IPS-20b (cell line): ENCODE measurements around the gene RPTOR.

Experiments used
- H3K27ac ChIP-seq: one replicate; pipeline ENCODE4 v1.5.1; 2013; ENCODE audit warnings: low read length
- H3K27me3 ChIP-seq: 2 replicates; pipeline ENCODE4 v1.6.1; 2013; ENCODE audit warnings: mild to moderate bottlenecking, low read length, inconsistent platforms; ENCODE audit not compliant: insufficient read depth
- H3K36me3 ChIP-seq: 2 replicates; pipeline ENCODE4 v1.6.1; 2013; ENCODE audit warnings: low read depth, mild to moderate bottlenecking, inconsistent platforms, low read length, moderate library complexity; ENCODE audit not compliant: insufficient read depth
- H3K4me1 ChIP-seq: 2 replicates; pipeline ENCODE4 v1.6.1; 2013; ENCODE audit warnings: mild to moderate bottlenecking, control low read depth, inconsistent platforms, low read length, moderate library complexity; ENCODE audit not compliant: insufficient read depth
- H3K4me3 ChIP-seq: 2 replicates; pipeline ENCODE4 v1.5.1; 2013; ENCODE audit warnings: mild to moderate bottlenecking, low read length, inconsistent platforms
- H3K9ac ChIP-seq: 2 replicates; pipeline ENCODE4 v1.6.1; 2013; ENCODE audit warnings: low read depth, mild to moderate bottlenecking, inconsistent platforms, low read length, moderate library complexity
- H3K9me3 ChIP-seq: 2 replicates; pipeline ENCODE4 v1.6.1; 2013; ENCODE audit warnings: mild to moderate bottlenecking, low read depth, low read length, inconsistent platforms; ENCODE audit not compliant: insufficient read depth

RPTOR gene

DNA sequence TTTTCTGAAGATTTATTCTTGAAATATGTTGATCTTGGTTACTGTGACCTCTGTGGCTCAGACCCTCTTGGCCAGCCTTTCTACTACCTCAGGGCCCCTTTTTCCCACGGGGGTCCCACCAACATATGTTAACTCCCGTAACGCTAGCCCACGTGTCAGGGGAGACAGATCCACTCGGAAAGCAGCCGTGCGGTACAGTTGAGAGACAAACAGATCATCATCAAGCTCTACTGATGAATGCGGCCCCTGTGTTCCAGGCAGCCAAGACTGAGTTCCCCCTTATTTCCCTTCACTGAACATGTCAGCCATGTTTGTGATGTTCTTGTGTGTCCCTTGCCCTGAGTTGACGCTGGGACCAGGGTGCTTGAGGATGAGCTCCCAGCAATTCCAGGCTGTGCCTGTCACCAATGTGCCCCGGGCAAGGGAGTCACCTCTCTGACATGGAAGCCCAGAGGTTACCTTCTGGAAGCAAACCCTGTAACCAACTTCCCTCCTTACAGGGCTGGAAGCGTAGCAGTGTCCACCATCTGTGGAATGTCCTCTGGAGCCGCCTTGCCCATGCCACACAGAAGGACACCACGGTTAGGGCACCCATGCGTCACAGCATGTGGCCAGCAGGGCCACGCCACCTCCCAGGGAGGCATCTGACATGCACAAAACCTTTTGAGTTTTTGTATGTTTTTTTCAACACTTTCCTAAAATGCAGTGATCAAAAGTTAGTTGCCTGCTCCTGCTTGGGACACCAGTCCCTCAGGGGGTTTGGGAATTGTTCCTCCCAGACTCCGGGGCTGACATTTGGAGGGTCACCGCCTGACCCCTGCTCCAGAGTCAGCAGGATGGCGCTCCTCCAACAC lies 253.3 kb downstream of the RPTOR start:
- Histone ChIP-seq H3K9ac (no peak overlapping the region), H3K27ac (no peak overlapping the region), H3K36me3 (no peaks in the 10 kb centered on the region; the same call in 1 of the 2 replicates), H3K4me1 (no peaks in the 10 kb centered on the region; the same call in 1 of the 2 replicates), H3K27me3 (no peaks in the 10 kb centered on the region), H3K4me3 (no peak overlapping the region), H3K9me3 (no peaks in the 10 kb centered on the region)

DNA sequence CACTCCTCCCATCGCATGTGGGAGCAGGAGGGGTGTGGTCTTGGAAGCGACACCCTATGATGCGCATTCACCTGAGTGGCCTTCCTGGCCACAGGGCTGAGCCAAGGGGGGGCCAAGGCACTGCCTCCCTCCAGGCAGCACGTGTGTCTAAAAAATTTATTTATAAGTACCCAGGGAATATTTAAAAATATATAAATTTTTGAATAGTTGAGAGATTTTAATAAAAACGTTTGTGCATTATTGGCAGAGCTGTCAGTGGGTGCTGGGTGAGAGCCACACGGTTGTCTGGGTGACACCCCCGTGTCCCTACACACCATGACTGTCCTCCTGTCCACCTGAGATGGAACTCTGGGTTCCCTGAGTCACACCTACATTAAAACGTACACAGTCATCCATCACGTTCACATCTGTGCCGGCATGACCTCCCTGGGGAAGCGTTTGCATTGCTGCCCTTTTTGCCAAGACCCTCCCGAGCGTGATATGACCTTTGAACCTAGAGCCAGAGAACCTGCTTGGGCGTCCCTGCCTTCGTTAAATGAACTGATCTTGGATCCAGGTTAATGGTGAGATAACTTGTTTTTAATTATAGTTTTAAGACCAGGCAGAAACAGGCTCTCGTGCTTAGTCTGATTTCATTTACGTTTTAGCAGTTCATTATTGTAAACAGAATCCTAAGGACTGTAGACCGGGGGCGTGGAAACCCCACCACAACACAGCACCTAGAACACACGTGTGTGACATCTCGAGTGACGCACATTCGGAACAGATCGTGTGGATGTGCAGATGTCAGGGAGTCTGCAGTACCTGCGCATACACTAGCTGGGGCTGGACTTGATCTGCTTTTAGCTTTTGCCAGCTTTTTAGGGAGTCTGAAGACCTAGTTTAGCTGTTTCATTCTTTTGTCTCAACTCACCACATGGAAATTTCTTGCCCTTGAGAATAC lies 254.2 kb downstream of the RPTOR start:
- Histone ChIP-seq H3K9me3 (no peaks in the 10 kb centered on the region), H3K27me3 (no peaks in the 10 kb centered on the region), H3K4me3 (no peak overlapping the region), H3K36me3 (no peaks in the 10 kb centered on the region; the same call in 1 of the 2 replicates), H3K9ac (no peak overlapping the region), H3K4me1 (no peaks in the 10 kb centered on the region; the same call in 1 of the 2 replicates), H3K27ac (no peak overlapping the region)

DNA sequence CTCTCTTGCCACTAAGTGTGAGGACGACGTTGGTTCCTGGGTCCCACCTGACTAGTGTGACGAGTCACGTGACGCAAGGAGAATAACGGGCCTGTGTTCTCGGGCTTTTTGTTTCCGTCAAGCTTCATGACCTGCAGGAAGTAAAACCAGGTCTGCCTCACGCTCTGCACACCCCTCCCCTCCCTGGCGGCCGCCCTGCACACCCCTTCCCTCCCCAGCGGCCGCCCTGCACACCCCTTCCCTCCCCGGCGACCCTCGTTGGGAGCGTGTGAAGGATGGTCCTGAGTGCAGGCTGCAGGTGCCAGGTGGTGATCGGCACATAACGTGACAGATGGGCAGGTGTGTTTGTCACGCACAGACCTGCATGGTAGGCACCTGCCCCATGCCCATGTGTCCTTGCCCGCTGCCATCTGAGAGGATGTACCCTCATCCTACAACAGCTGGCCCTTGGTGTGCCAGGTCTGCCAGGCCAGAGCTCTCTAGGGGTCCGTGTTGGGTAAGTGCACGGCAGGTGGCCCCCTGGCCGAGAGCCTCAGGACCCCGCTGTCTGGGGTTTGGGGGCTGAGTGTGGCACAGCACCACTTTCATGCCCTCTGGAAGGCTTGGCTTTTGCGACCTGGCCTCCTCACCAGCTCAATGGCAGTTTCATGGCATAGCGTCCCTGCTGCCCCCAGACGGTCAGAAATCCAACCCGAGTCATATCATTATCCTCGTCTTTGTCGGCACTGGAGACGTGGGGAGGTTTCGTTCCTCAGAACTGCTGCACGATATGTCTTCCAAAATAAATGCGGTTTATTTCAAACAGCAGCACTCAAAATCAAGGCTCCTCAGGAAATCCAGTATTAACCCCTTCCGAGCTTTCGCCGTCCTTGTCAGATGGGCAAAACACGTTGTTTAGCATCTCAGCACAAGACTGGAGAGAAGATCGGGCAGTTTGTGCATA lies 255.2 kb downstream of the RPTOR start:
- Histone ChIP-seq H3K27ac (no peak overlapping the region), H3K4me1 (no peaks in the 10 kb centered on the region; the same call in 1 of the 2 replicates), H3K9ac (no peak overlapping the region), H3K27me3 (no peaks in the 10 kb centered on the region), H3K4me3 (no peak overlapping the region), H3K36me3 (no peaks in the 10 kb centered on the region), H3K9me3 (no peaks in the 10 kb centered on the region)

DNA sequence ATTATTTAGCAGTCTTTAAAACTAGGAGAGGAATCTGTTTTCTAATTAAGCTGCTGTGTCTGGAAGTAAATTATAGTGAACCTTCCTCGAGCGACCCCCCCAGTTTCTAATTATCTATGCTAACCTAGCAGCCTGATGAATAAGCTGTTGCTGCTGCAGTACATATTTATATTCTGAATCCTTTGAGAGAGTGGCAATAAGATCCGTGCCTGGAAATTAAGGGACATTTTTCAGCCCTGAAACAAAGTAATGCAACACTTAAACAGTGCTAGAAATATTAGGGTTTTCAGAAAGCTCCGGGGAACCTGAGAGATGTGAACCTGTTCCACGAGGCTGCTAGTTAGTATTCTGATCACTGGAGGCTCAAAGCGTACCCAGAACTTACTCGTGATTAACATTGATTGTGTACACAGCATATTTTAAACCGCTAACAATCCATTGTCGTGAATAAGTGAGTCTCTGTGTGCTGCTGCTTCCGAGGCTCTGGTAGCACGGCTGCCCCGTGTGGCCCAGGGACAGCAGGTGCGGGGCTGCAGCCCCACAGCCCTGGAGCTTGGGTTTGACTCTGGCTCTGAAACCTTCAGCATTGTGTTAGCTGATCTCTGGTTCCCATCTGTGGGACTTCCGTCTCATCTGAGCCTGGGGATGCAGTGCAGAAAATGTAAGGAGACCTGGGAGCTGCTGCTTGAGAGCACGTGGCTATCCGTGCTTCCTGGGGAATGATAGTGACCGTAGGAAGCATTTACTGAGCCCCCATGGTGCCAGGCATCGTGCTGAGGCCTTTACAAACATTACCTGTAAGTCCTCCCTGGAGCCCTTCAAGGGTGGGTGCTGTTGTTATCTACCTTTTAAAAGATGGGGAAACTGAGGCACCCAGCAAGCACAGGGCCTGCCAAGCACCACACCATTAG lies 256.1 kb downstream of the RPTOR start:
- peaks cover 4% of the 10 kb centered on the region; the same call in 1 of the 2 replicates for H3K4me1 ChIP-seq
- no peaks in the 10 kb centered on the region for H3K27me3 ChIP-seq
- no peaks in the 10 kb centered on the region for H3K9me3 ChIP-seq
- no peaks in the 10 kb centered on the region for H3K36me3 ChIP-seq
- no peak overlapping the region for H3K4me3 ChIP-seq
- no peak overlapping the region; the same call in 1 of the 2 replicates for H3K9ac ChIP-seq
- H3K27ac ChIP-seq = no peak overlapping the region

DNA sequence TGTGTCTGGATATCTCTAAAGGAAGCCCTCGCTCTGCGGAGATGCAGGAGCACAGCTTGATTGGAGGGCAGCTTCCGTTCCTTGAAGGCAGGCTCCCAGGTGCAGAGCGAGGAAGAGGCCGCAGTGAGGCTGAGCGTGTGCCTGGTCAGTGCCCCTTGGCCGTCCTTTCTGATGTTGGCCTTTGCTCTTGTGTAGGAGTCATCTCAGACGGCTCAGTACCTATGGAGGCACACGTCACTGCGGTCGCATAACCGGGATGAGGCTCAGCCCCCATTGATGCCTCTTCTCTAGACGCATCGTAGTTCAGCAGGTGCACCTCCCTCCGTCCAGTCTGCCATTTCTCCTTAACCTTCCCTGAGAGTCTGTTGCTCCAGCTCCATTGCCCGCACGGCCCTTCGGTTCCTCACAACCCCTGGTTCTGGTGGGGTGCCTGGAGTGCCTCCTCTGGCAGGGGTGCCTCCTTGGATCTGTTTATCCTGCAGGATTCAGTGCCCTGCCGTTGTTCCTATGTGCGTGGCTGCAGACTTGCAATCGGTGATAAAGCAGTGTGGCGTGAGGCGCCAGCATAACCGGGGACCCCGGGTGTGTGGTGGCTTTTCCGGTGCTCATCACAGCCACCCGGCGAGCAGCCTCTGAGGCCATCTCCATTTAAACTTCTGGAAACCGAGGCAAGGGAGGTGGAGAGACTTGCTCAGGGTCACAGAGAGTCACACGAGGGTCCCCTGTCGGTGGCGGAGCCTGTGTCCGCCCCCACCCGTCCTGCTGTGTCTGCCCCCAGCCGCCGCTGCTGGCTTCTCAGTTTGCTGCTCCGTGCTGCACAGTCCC lies 258.2 kb downstream of the RPTOR start:
- H3K36me3 ChIP-seq = no peaks in the 10 kb centered on the region
- H3K4me3 ChIP-seq = no peak overlapping the region
- peaks cover 4% of the 10 kb centered on the region; the same call in 1 of the 2 replicates for H3K4me1 ChIP-seq
- peak overlapping the region; percentile 70 for H3K27ac ChIP-seq
- peaks cover 6% of the 10 kb centered on the region; the same call in 1 of the 2 replicates for H3K9me3 ChIP-seq
- no peaks in the 10 kb centered on the region for H3K27me3 ChIP-seq
- H3K9ac ChIP-seq = no peak overlapping the region

DNA sequence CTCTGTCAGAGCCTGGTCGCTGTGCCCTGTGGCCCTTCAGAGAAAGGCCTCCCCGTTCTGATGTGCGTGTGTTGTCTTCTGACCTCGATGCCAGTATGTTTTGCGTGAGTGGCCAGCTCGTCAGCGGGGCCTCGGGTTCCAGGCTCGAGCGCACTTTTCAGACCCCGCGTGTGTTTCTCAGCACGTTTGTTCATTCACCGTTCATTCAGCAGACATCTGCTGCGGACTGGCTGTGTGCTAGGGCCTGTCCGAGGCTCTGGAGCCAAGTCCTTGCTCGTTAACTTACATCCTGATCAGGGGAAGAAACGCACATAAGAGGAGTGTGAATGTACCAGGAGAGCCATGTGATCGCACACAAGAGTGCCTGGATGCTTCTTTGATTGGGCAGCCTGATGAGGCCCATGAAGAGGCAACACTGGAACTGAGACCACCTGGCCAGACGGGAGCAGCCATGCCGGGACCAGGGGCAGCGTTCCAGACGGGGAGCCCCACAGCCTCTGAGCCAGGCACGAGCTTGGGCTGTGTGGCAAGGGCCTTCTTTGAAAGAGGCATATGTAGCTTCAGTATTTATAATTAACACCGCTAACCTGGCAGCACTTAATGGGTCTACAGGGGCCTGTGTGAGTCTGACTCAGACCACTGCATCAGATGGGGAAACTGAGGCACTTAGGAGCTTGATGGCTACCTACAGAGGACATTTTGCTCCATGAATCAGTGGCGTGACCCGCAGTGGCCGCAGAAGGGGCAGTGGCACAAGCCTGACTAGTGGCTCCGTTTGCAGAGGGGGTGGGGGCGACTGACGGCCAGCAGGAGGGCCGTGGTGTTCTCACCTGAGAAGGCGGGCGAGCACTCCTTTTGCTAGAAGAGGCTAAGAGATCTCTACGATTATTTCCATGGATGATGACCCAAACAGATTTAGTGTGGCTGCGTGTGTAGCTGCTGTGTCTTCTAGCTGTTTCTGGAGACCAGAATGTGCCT lies 259.1 kb downstream of the RPTOR start:
- H3K9ac ChIP-seq = no peak overlapping the region
- no peak overlapping the region for H3K4me3 ChIP-seq
- no peak overlapping the region for H3K27ac ChIP-seq
- H3K27me3 ChIP-seq = no peaks in the 10 kb centered on the region
- no peaks in the 10 kb centered on the region for H3K36me3 ChIP-seq
- peaks cover 6% of the 10 kb centered on the region; the same call in 1 of the 2 replicates for H3K9me3 ChIP-seq
- H3K4me1 ChIP-seq = peaks cover 4% of the 10 kb centered on the region; the same call in 1 of the 2 replicates

DNA sequence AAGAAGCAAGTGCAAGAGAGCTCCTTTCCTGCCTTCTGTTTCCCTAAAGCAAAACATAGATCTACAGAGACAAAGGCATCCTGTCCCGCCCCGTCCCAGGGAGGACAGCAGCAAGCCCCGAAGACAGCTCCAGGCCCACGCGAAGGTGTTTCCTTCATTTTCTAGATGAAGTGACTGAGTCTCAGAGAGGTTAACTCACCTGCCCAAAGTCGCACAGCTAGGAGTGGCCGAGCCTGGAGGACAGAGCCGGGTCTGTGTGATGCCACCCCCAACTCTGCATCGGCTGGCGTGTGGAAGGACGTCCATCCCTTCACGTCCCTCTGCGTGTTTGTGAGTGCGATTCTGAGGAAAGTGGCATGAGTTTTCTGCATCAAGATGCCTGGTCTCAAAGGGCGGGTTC lies 259.8 kb downstream of the RPTOR start:
- Histone ChIP-seq H3K4me3 (no peak overlapping the region), H3K27ac (no peak overlapping the region), H3K9ac (no peak overlapping the region)

DNA sequence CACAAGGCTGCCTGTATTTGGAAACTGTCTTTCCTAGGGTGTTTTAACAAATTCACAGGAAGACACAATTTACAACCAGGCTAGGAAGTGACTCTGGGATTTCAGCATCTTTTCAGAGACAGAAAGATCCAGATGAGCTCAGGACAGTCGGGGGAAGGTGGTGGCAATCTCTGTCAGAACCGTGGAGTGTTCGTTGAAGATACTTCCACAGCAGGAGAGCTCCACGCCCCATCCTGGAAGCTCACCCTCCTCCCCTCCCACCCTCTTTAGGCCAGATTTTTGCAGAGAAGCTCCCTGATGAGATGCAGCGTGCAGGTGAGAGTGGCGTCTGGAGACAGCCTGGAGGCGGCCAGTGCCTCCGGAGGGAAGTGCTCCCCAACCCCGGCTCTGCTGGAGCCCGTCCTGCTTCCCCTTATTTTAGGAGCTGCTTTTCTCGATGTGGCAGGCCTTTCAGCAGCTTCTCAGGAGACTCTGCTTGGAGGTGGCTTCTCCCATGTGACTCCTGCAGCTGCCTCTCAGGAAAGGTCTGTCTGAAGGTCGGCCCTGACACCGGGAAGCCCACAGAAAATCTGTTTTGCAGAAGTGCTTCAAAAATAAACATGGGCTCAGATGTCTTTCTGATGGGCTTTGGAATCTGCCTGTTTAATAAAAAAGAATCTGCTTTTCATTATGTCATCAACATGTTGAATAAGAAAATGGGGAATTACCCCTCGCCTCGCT lies 260.6 kb downstream of the RPTOR start:
- Histone ChIP-seq H3K4me3 (no peak overlapping the region), H3K9me3 (peaks cover 6% of the 10 kb centered on the region; the same call in 1 of the 2 replicates), H3K36me3 (no peaks in the 10 kb centered on the region), H3K9ac (no peak overlapping the region), H3K4me1 (peaks cover 4% of the 10 kb centered on the region; the same call in 1 of the 2 replicates), H3K27ac (no peak overlapping the region), H3K27me3 (no peaks in the 10 kb centered on the region)

More for the DNA sequence above, 259.8 kb downstream of the RPTOR start:
- Histone ChIP-seq H3K27me3 (no peaks in the 10 kb centered on the region), H3K36me3 (no peaks in the 10 kb centered on the region), H3K4me1 (peaks cover 4% of the 10 kb centered on the region; the same call in 1 of the 2 replicates), H3K9me3 (peaks cover 6% of the 10 kb centered on the region; the same call in 1 of the 2 replicates)
